Ureter (tissue), 1 donor: ENCODE measurements around the gene ST6GALNAC2. TPM values are rescaled to one million over a fixed set of nuclear protein-coding genes. Genes with fewer than 3 reads are reported as not detected.
A peak's percentile ranks its signal among the peaks of the same experiment; 100 is the strongest.
"Not testable (repeated sequence)": the region's sequence is repeated elsewhere in the genome, so short reads cannot be mapped to it uniquely, and the experiment has no call there.

Experiments used
- DNase-seq: peaks from one replicate; pipeline ENCODE4 v3.0.0-alpha.2; 2020; ENCODE audit warnings: low spot score
- total RNA-seq: library from RNA; stranded (reverse); gene quantifications from one replicate; pipeline ENCODE4 v1.2.4, GENCODE V29; 2023
- donor health status: DM: yes; HTN: yes; CAD: no.

ST6GALNAC2 gene
- total RNA-seq, 1 donor from 2014 or later, result 28.7 TPM

- DNase-seq, result peak; percentile 94
Observed at GRCh38 chr17:76540381-76541300, 45.0 kb downstream of the ST6GALNAC2 start.

- no peak for DNase-seq
Observed at GRCh38 chr17:76539631-76540271, 45.9 kb downstream of the ST6GALNAC2 start, which contains the start of gene PRCD. TSS of gene PRCD (plus strand) at chr17:76540044. CDS start at chr17:76540142, 98 bp downstream.

GRCh38 chr17:76538941-76539570, 46.6 kb downstream of the ST6GALNAC2 start:
- DNase-seq, result no peak

- DNase-seq, result no peak
Observed at GRCh38 chr17:76538281-76538931, 47.3 kb downstream of the ST6GALNAC2 start.

GRCh38 chr17:76537578-76538280, 47.9 kb downstream of the ST6GALNAC2 start, which contains the start of gene CYGB:
TSS of gene CYGB (minus strand) at chr17:76537709. CDS start at chr17:76537542, 167 bp downstream.
- DNase-seq, result no peak

- DNase-seq, result no peak
Observed at GRCh38 chr17:76537288-76537577, 48.4 kb downstream of the ST6GALNAC2 start.

- no peak for DNase-seq
Observed at GRCh38 chr17:76536511-76537287, 49.0 kb downstream of the ST6GALNAC2 start.

- DNase-seq, result no peak
Observed at GRCh38 chr17:76535788-76536510, 49.7 kb downstream of the ST6GALNAC2 start.

- DNase-seq, result no peak
Observed at GRCh38 chr17:76534831-76535732, 50.6 kb downstream of the ST6GALNAC2 start.

- DNase-seq, result not testable (repeated sequence)
Observed at GRCh38 chr17:76533640-76534359, 51.9 kb downstream of the ST6GALNAC2 start.

GRCh38 chr17:76532072-76532651, 53.5 kb downstream of the ST6GALNAC2 start:
- no peak for DNase-seq

GRCh38 chr17:76531486-76532038, 54.1 kb downstream of the ST6GALNAC2 start:
- DNase-seq, result no peak

GRCh38 chr17:76530811-76531485, 54.7 kb downstream of the ST6GALNAC2 start:
- no peak for DNase-seq

- DNase-seq, result peak; percentile 85
Observed at GRCh38 chr17:76530095-76530723, 55.5 kb downstream of the ST6GALNAC2 start.

GRCh38 chr17:76529224-76530094, 56.2 kb downstream of the ST6GALNAC2 start:
- peak; percentile 84 for DNase-seq
